Spleen (tissue), 7 donors: ENCODE data around the gene PRKCSH.

Experiments
- CTCF ChIP-seq, 11 experiments: fragments of 200-600 bp in 7 of 11; fragments of 450-650 bp in 4 of 11; sonication (generic) in 4 of 11; IDR thresholded peaks in 8 of 11; conservative IDR thresholded peaks in 3 of 11; 1 replicate in 7 of 11; 2 replicates in 4 of 11; pipeline versions ENCODE4 v1.4.0 to v1.8.0; 2016 to 2021; ENCODE audit warnings: antibody characterized with exemption in 11 of 11, inconsistent platforms in 4 of 11, mild to moderate bottlenecking in 1 of 11
- POLR2AphosphoS5 ChIP-seq, 3 donors: sonication (generic); formaldehyde crosslinking; IDR thresholded peaks; one replicate each; pipeline ENCODE4 v1.5.1; 2017; ENCODE audit warnings: antibody characterized with exemption in 3 of 3
- donor health status: DM: no; HTN: no; CAD: no; lungs with moderate emphysema.
- donor health status: DM: no; HTN: no; CAD: no.
- donor health status: DM: no; HTN: no; CAD: no.

- TF ChIP-seq CTCF (IDR thresholded peaks at IDR 0.05 in 8 of 11, conservative IDR thresholded peaks at IDR 0.05 in 3 of 11) (no peak), POLR2AphosphoS5 (IDR thresholded peaks at IDR 0.05) (no peak)
Observed at GRCh38 chr19:11458236-11458900, 22.9 kb downstream of the PRKCSH start.
